Thyroid gland (tissue), 4 donors: ENCODE measurements around the gene SMDT1. TPM values are rescaled to one million over a fixed set of nuclear protein-coding genes. Genes with fewer than 3 reads are reported as not detected.
"Not testable (repeated sequence)": the region's sequence is repeated elsewhere in the genome, so short reads cannot be mapped to it uniquely, and the experiment has no call there.

Source experiments
- DNase-seq, 2 donors: peaks; one replicate each; pipeline ENCODE4 v3.0.0-alpha.2; 2019
- H3K27ac ChIP-seq, 3 donors: fragments of 200-600 bp; sonication (generic); 1 replicate in 2 of 3; 2 replicates in 1 of 3; pipeline ENCODE4 v1.5.1; 2016 to 2019; ENCODE audit warnings: mild to moderate bottlenecking in 1 of 3, moderate library complexity in 1 of 3
- H3K27me3 ChIP-seq: fragments of 200-600 bp; sonication (generic); one replicate; pipeline ENCODE4 v1.5.1; 2019
- H3K36me3 ChIP-seq, 2 donors: fragments of 200-600 bp; sonication (generic); one replicate each; pipeline ENCODE4 v1.5.1; 2016 to 2019
- H3K4me1 ChIP-seq, 2 donors: fragments of 200-600 bp; sonication (generic); one replicate each; pipeline ENCODE4 v1.5.1; 2017 to 2019
- H3K4me3 ChIP-seq, 3 donors: fragments of 200-600 bp; sonication (generic); replicated peaks in 1 of 3; 1 replicate in 2 of 3; 2 replicates in 1 of 3; pipeline ENCODE4 v1.5.1; 2016; ENCODE audit warnings: mild to moderate bottlenecking in 1 of 3
- H3K9me3 ChIP-seq: fragments of 200-600 bp; sonication (generic); one replicate; pipeline ENCODE4 v1.5.1; 2017
- POLR2A ChIP-seq, 2 donors: fragments of 450-650 bp; IDR thresholded peaks; one replicate each; pipeline ENCODE4 v1.6.1; 2017; ENCODE audit warnings: antibody characterized with exemption in 2 of 2, mild to moderate bottlenecking in 2 of 2, moderate library complexity in 1 of 2
- WGBS, 2 donors: methylation state at CpG; one replicate each; pipeline ENCODE4 v1.1.5; 2017; 5-methylcytosine and 5-hydroxymethylcytosine counted together
- intact Hi-C: fragments of 100-400 bp; cut with DNase I; formaldehyde crosslinking; loops from one replicate; pipeline ENCODE4 v1.15.1; 2023
- total RNA-seq, 4 donors: library from RNA; depleted of rRNA; stranded (reverse); fragments of >200 nt; gene quantifications; one replicate each; pipeline ENCODE4 v1.2.3, GENCODE V29; 2016
- TF ChIP-seq, protein P1 (sequence below), 6 experiments: fragments of 200-600 bp in 3 of 6; fragments of 450-650 bp in 3 of 6; sonication (generic) in 3 of 6; IDR thresholded peaks; one replicate each; pipeline ENCODE4 v1.5.1; 2016 to 2019; ENCODE audit warnings: antibody characterized with exemption in 6 of 6, mild to moderate bottlenecking in 2 of 6, inconsistent platforms in 1 of 6, moderate library complexity in 1 of 6

Gene SMDT1
- total RNA-seq, 4 donors from 2014 or later: 18.7 to 30.2 (median 22.0) TPM

DNA sequence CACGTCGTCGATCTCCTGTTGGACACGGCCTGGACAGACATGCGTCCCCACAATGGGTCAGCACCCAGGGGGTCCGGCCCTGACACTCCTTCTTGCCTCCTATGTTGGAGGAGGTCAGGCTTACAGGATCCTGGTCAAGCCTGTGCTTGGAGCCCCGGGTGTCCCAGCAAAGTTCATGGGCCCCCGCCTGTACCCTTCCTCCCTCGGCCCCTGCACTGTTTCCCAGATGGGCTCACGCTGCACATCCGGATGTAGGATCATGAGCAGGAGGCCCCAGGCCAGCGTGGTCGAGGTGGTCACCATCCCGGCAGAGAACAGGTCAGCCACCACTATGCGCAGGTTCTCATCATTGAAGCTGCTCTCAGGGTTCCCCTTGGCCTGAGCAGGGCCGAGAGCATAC lies 48.1 kb downstream of the SMDT1 start:
- no peaks in the 10 kb centered on the region for H3K4me1 ChIP-seq
- no peak overlapping the region for H3K27ac ChIP-seq
- no peaks in the 10 kb centered on the region for H3K36me3 ChIP-seq
- intact Hi-C loops: no loop called here
- 88 to 95% methylated on average over 15 to 16 of the region's 16 CpGs for WGBS, 2 donors
- DNase-seq: no peak
- TF ChIP-seq, protein P1, sequence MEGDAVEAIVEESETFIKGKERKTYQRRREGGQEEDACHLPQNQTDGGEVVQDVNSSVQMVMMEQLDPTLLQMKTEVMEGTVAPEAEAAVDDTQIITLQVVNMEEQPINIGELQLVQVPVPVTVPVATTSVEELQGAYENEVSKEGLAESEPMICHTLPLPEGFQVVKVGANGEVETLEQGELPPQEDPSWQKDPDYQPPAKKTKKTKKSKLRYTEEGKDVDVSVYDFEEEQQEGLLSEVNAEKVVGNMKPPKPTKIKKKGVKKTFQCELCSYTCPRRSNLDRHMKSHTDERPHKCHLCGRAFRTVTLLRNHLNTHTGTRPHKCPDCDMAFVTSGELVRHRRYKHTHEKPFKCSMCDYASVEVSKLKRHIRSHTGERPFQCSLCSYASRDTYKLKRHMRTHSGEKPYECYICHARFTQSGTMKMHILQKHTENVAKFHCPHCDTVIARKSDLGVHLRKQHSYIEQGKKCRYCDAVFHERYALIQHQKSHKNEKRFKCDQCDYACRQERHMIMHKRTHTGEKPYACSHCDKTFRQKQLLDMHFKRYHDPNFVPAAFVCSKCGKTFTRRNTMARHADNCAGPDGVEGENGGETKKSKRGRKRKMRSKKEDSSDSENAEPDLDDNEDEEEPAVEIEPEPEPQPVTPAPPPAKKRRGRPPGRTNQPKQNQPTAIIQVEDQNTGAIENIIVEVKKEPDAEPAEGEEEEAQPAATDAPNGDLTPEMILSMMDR (IDR thresholded peaks at IDR 0.05): no peak
- no peak for TF ChIP-seq POLR2A (IDR thresholded peaks at IDR 0.05)
- no peak overlapping the region for H3K4me3 ChIP-seq
- no peaks in the 10 kb centered on the region for H3K27me3 ChIP-seq
- H3K9me3 ChIP-seq: no peaks in the 10 kb centered on the region

GRCh38 chr22:42128007-42128406 lies 48.5 kb downstream of the SMDT1 start:
- DNase-seq, H3K4me3 ChIP-seq, H3K9me3 ChIP-seq, H3K27me3 ChIP-seq, intact Hi-C loops, H3K36me3 ChIP-seq, H3K4me1 ChIP-seq, H3K27ac ChIP-seq: not testable (repeated sequence)
- WGBS, 2 donors: 84 to 88% methylated on average over 8 to 12 of the region's 13 CpGs

DNA sequence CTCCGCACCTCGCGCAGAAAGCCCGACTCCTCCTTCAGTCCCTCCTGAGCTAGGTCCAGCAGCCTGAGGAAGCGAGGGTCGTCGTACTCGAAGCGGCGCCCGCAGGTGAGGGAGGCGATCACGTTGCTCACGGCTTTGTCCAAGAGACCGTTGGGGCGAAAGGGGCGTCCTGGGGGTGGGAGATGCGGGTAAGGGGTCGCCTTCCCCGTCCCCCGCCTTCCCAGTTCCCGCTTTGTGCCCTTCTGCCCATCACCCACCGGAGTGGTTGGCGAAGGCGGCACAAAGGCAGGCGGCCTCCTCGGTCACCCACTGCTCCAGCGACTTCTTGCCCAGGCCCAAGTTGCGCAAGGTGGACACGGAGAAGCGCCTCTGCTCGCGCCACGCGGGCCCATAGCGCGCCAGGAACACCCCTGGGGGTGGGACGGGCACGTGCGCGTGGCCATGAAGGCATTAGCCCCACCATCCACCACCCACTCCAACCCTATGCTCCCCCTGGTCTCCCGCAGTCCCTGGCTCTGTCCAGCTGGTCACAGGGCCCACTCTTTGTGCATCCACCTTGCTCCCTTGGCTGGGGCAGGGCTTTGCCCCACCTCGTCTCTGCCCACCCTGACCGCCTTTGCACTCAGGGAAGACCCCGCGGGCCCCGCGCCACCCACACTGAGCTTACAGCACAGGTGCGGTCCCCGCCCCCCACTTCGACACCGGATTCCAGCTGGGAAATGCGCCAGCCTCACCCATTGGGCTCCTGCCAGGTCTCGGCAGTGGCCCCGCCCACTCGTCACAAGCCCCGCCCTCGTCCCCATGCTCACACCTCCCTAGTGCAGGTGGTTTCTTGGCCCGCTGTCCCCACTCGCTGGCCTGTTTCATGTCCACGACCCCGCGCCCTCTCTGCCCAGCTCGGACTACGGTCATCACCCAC lies 49.5 kb downstream of the SMDT1 start:
- H3K4me3 ChIP-seq, intact Hi-C loops, H3K9me3 ChIP-seq, H3K27me3 ChIP-seq, H3K36me3 ChIP-seq, H3K4me1 ChIP-seq, H3K27ac ChIP-seq: not testable (repeated sequence)
- peak in 1 of 2 donors; percentile 38 for DNase-seq
- WGBS, 2 donors: 71 to 73% methylated on average over 35 to 58 of the region's 65 CpGs

DNA sequence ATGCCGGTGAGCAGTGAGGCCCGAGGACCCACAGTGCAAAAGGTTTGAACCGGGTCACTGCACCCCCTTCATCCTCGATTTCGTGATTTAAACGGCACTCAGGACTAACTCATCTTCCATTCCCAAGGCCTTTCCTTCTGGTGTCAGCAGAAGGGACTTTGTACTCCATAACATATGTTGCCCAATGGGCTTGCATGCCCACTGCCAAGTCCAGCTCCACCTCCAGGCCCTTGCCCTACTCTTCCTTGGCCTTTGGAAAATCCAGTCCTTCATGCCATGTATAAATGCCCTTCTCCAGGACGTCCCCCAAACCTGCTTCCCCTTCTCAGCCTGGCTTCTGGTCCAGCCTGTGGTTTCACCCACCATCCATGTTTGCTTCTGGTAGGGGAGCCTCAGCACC lies 50.7 kb downstream of the SMDT1 start:
- H3K27ac ChIP-seq, H3K36me3 ChIP-seq, H3K4me1 ChIP-seq, H3K4me3 ChIP-seq, H3K9me3 ChIP-seq, H3K27me3 ChIP-seq, DNase-seq, intact Hi-C loops: not testable (repeated sequence)
- WGBS, 2 donors: 0 to 38% methylated on average over 1 of the region's 7 CpGs

DNA sequence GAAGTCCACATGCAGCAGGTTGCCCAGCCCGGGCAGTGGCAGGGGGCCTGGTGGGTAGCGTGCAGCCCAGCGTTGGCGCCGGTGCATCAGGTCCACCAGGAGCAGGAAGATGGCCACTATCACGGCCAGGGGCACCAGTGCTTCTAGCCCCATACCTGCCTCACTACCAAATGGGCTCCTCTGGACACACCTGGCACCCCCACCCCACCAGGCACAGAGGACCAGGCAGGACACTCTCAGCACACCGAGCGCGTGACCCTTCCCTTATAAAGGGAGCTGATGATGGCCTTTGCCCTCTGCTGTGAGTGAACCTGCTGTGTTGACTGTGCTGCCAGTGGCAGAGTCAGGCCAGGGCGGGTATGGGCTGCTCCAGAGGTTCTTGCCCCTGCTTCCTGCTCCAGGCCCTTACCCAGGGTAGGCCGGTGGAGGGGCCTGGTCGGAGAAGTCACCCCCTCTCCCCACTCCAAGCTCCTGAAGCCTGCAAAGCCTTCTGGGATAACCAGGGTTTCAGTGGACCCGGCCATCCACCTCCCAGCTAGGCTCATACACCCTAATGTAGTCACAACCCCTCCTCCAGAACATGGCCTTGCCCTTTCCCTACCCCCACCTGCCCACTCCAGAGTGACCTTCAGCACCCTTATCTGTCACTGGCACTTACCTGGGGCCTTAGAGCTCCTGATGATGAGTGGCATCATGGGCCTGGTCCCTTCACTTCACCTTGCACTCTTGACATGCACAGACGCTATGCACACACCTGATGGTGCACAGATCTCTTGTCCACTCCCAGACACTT lies 51.3 kb downstream of the SMDT1 start, which contains the start of gene CYP2D6:
CYP2D6 (minus strand) TSS at position 172 of the 793 bp plus-strand sequence; CDS start at position 153, 19 bp downstream.
- H3K27me3 ChIP-seq, DNase-seq, H3K4me1 ChIP-seq, H3K4me3 ChIP-seq, intact Hi-C loops, H3K36me3 ChIP-seq, H3K9me3 ChIP-seq, H3K27ac ChIP-seq: not testable (repeated sequence)
- WGBS, 2 donors: 80 to 83% methylated on average over 2 to 11 of the region's 14 CpGs

GRCh38 chr22:42131562-42131961 lies 52.1 kb downstream of the SMDT1 start:
- H3K4me3 ChIP-seq: no peak overlapping the region
- no peaks in the 10 kb centered on the region for H3K4me1 ChIP-seq
- intact Hi-C loops: no loop called here
- no peaks in the 10 kb centered on the region for H3K27me3 ChIP-seq
- no peak for DNase-seq
- H3K36me3 ChIP-seq: no peaks in the 10 kb centered on the region
- WGBS, 2 donors: 58 to 72% methylated on average over 7 to 8 of the region's 8 CpGs
- TF ChIP-seq, protein P1 (IDR thresholded peaks at IDR 0.05): no peak
- H3K27ac ChIP-seq: no peak overlapping the region
- no peaks in the 10 kb centered on the region for H3K9me3 ChIP-seq

- DNase-seq: no peak
Measured at GRCh38 chr22:42132457-42132856, 53.0 kb downstream of the SMDT1 start.

More at GRCh38 chr22:42132457-42132856, 53.0 kb downstream of the SMDT1 start:
- no peak overlapping the region for H3K4me3 ChIP-seq
- H3K9me3 ChIP-seq: no peaks in the 10 kb centered on the region
- no peaks in the 10 kb centered on the region for H3K4me1 ChIP-seq
- intact Hi-C loops: no loop called here
- no peak overlapping the region for H3K27ac ChIP-seq
- H3K27me3 ChIP-seq: no peaks in the 10 kb centered on the region
- no peaks in the 10 kb centered on the region for H3K36me3 ChIP-seq
- WGBS, 2 donors: 89 to 90% methylated on average over 12 of the region's 13 CpGs
- TF ChIP-seq POLR2A (IDR thresholded peaks at IDR 0.05): no peak
- TF ChIP-seq, protein P1 (IDR thresholded peaks at IDR 0.05): no peak
